Measurements from ENCODE around the gene RPP21. TPM values are rescaled to one million over a fixed set of nuclear protein-coding genes. Genes with fewer than 3 reads are reported as not detected.
"Not testable (repeated sequence)": the region's sequence is repeated elsewhere in the genome, so short reads cannot be mapped to it uniquely, and the experiment has no call there.

Gene RPP21
- polyA plus RNA-seq, 2 donors, result 123 to 172 TPM

GRCh38 chr6:30361661-30362060 lies 16.7 kb downstream of the RPP21 start:
- H3K36me3 ChIP-seq (ENCODE audit: control insufficient read depth in 2 of 2, insufficient read depth in 2 of 2, low read length in 1 of 2), result no peaks in the 10 kb centered on the region
- 75 to 81% methylated on average over 2 of the region's 2 CpGs for WGBS, 2 donors
- no peaks in the 10 kb centered on the region for H3K4me1 ChIP-seq (ENCODE audit: control insufficient read depth in 2 of 2, insufficient read depth in 2 of 2, low read length in 1 of 2)
- H3K9me3 ChIP-seq (ENCODE audit: control insufficient read depth in 2 of 2, insufficient read depth in 1 of 2, low read depth in 1 of 2, low read length in 1 of 2), result no peaks in the 10 kb centered on the region
- peaks cover 3 to 12% of the 10 kb centered on the region in 2 donors for H3K27me3 ChIP-seq (ENCODE audit: control insufficient read depth in 1 of 2, insufficient read depth in 2 of 2, low read length in 2 of 2)
- H3K4me3 ChIP-seq (ENCODE audit: low read depth in 1 of 2, low read length in 2 of 2), result no peak overlapping the region
- H3K27ac ChIP-seq (ENCODE audit: low read depth in 2 of 2, low read length in 1 of 2), result no peak overlapping the region

DNA sequence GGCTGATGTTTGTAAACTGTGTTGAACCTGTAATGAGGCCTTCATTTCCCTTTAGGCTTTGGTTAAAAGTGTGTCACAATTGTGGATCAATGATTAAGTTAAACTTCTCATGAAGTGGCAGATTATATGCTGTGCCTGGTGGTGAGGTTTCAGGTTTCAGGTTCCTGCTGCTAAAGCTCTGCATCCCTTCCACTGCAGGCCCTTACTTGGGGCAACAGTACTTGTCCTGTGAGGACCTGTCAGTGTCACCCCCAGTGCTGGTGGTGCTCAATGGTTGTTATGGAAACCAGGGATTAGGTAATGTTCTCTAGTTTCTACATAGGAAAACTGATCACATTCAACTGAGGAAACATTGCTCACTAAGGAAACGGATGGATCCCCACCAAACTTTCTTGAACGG lies 18.5 kb downstream of the RPP21 start:
- no peaks in the 10 kb centered on the region for H3K4me1 ChIP-seq (ENCODE audit: control insufficient read depth in 2 of 2, insufficient read depth in 2 of 2, low read length in 1 of 2)
- no peaks in the 10 kb centered on the region for H3K9me3 ChIP-seq (ENCODE audit: control insufficient read depth in 2 of 2, insufficient read depth in 1 of 2, low read depth in 1 of 2, low read length in 1 of 2)
- no peak overlapping the region for H3K27ac ChIP-seq (ENCODE audit: low read depth in 2 of 2, low read length in 1 of 2)
- peaks cover 3 to 6% of the 10 kb centered on the region in 2 donors for H3K27me3 ChIP-seq (ENCODE audit: control insufficient read depth in 1 of 2, insufficient read depth in 2 of 2, low read length in 2 of 2)
- H3K4me3 ChIP-seq (ENCODE audit: low read depth in 1 of 2, low read length in 2 of 2), result no peak overlapping the region
- 76 to 81% methylated on average over 2 of the region's 2 CpGs for WGBS, 2 donors
- no peaks in the 10 kb centered on the region for H3K36me3 ChIP-seq (ENCODE audit: control insufficient read depth in 2 of 2, insufficient read depth in 2 of 2, low read length in 1 of 2)

DNA sequence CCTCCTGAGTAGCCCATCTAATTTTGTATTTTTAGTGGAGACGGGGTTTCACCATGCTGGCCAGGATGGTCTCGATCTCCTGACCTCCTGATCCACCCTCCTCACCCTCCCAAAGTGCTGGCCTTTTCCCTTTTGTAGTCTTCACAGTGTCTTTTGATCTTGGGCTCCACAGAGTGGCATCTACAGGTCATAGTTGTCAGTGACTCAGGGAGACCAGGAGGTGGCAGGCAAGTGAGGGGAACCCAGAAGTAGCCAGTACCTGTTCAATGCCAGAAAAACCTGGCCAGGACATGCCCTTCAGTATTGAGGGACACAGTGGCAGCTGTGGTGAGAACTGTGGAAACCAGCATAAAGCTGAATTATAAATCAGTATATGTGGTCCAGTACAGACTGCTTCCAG lies 19.6 kb downstream of the RPP21 start:
- Histone ChIP-seq H3K27me3 (ENCODE audit: control insufficient read depth in 1 of 2, insufficient read depth in 2 of 2, low read length in 2 of 2) (peaks cover 3 to 6% of the 10 kb centered on the region in 2 donors), H3K4me3 (ENCODE audit: low read depth in 1 of 2, low read length in 2 of 2) (no peak overlapping the region), H3K27ac (ENCODE audit: low read depth in 2 of 2, low read length in 1 of 2) (no peak overlapping the region), H3K36me3 (ENCODE audit: control insufficient read depth in 2 of 2, insufficient read depth in 2 of 2, low read length in 1 of 2) (no peaks in the 10 kb centered on the region), H3K9me3 (ENCODE audit: control insufficient read depth in 2 of 2, insufficient read depth in 1 of 2, low read depth in 1 of 2, low read length in 1 of 2) (no peaks in the 10 kb centered on the region), H3K4me1 (ENCODE audit: control insufficient read depth in 2 of 2, insufficient read depth in 2 of 2, low read length in 1 of 2) (no peaks in the 10 kb centered on the region)
- 77 to 86% methylated on average over 2 of the region's 2 CpGs for WGBS, 2 donors

DNA sequence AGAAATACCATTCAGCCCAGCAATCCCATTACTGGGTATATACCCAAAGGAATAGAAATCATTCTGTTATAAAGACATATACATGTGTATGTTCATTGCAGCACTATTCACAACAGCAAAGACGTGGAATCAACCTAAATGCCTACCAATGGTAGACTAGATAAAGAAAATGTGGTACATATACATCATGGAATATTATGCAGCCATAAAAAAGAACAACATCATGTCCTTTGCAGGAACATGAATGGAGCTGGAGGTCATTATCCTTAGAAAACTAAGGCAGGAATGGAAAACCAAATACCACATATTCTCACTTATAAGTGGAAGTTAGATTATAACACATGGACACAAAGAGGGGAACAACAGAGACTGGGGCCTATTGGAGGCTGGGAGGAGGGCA lies 24.3 kb downstream of the RPP21 start:
- H3K4me3 ChIP-seq (ENCODE audit: low read depth in 1 of 2, low read length in 2 of 2); H3K27ac ChIP-seq (ENCODE audit: low read depth in 2 of 2, low read length in 1 of 2); H3K4me1 ChIP-seq (ENCODE audit: control insufficient read depth in 2 of 2, insufficient read depth in 2 of 2, low read length in 1 of 2); H3K27me3 ChIP-seq (ENCODE audit: control insufficient read depth in 1 of 2, insufficient read depth in 2 of 2, low read length in 2 of 2); H3K36me3 ChIP-seq (ENCODE audit: control insufficient read depth in 2 of 2, insufficient read depth in 2 of 2, low read length in 1 of 2); H3K9me3 ChIP-seq (ENCODE audit: control insufficient read depth in 2 of 2, insufficient read depth in 1 of 2, low read depth in 1 of 2, low read length in 1 of 2): not testable (repeated sequence)
- 29 to 32% methylated on average over 1 of the region's 1 CpG for WGBS, 2 donors

GRCh38 chr6:30378290-30378937 lies 33.5 kb downstream of the RPP21 start:
- no peaks in the 10 kb centered on the region for H3K36me3 ChIP-seq (ENCODE audit: control insufficient read depth in 2 of 2, insufficient read depth in 2 of 2, low read length in 1 of 2)
- H3K27ac ChIP-seq (ENCODE audit: low read depth in 2 of 2, low read length in 1 of 2), result no peak overlapping the region
- no peaks in the 10 kb centered on the region for H3K4me1 ChIP-seq (ENCODE audit: control insufficient read depth in 2 of 2, insufficient read depth in 2 of 2, low read length in 1 of 2)
- no peak overlapping the region for H3K4me3 ChIP-seq (ENCODE audit: low read depth in 1 of 2, low read length in 2 of 2)
- 0 to 4% methylated on average over 1 of the region's 1 CpG for WGBS, 2 donors
- H3K9me3 ChIP-seq (ENCODE audit: control insufficient read depth in 2 of 2, insufficient read depth in 1 of 2, low read depth in 1 of 2, low read length in 1 of 2), result no peaks in the 10 kb centered on the region
- H3K27me3 ChIP-seq (ENCODE audit: control insufficient read depth in 1 of 2, insufficient read depth in 2 of 2, low read length in 2 of 2), result no peaks in the 10 kb centered on the region

GRCh38 chr6:30380464-30380863 lies 35.5 kb downstream of the RPP21 start:
- H3K27ac ChIP-seq (ENCODE audit: low read depth in 2 of 2, low read length in 1 of 2), result no peak overlapping the region
- no peaks in the 10 kb centered on the region for H3K36me3 ChIP-seq (ENCODE audit: control insufficient read depth in 2 of 2, insufficient read depth in 2 of 2, low read length in 1 of 2)
- 60 to 68% methylated on average over 2 to 5 of the region's 5 CpGs for WGBS, 2 donors
- H3K27me3 ChIP-seq (ENCODE audit: control insufficient read depth in 1 of 2, insufficient read depth in 2 of 2, low read length in 2 of 2), result no peaks in the 10 kb centered on the region
- no peaks in the 10 kb centered on the region for H3K9me3 ChIP-seq (ENCODE audit: control insufficient read depth in 2 of 2, insufficient read depth in 1 of 2, low read depth in 1 of 2, low read length in 1 of 2)
- H3K4me3 ChIP-seq (ENCODE audit: low read depth in 1 of 2, low read length in 2 of 2), result no peak overlapping the region
- no peaks in the 10 kb centered on the region for H3K4me1 ChIP-seq (ENCODE audit: control insufficient read depth in 2 of 2, insufficient read depth in 2 of 2, low read length in 1 of 2)

DNA sequence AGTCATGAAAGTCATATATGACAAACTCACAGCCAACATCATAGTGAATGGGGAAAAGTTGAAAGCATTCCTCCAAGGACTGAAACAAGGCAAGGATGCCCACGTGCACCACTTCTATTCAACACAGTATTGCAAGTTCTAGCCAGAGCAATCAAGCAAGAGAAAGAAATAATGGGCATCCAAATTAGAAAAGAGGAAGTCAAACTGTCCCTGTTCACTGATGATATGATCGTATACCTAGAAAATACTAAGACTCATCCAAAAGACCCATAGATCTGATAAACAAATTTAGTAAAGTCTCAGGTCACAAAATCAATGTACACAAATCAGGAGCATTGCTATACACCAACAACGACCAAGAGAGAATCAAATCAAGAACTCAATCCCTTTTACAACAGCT lies 41.2 kb downstream of the RPP21 start:
- Histone ChIP-seq H3K27ac (ENCODE audit: low read depth in 2 of 2, low read length in 1 of 2) (no peak overlapping the region), H3K27me3 (ENCODE audit: control insufficient read depth in 1 of 2, insufficient read depth in 2 of 2, low read length in 2 of 2) (no peaks in the 10 kb centered on the region), H3K9me3 (ENCODE audit: control insufficient read depth in 2 of 2, insufficient read depth in 1 of 2, low read depth in 1 of 2, low read length in 1 of 2) (no peaks in the 10 kb centered on the region), H3K4me3 (ENCODE audit: low read depth in 1 of 2, low read length in 2 of 2) (no peak overlapping the region), H3K4me1 (ENCODE audit: control insufficient read depth in 2 of 2, insufficient read depth in 2 of 2, low read length in 1 of 2) (no peaks in the 10 kb centered on the region), H3K36me3 (ENCODE audit: control insufficient read depth in 2 of 2, insufficient read depth in 2 of 2, low read length in 1 of 2) (no peaks in the 10 kb centered on the region)
- WGBS, 2 donors, result 41 to 48% methylated on average over 3 of the region's 3 CpGs

- Histone ChIP-seq H3K4me1 (ENCODE audit: control insufficient read depth in 2 of 2, insufficient read depth in 2 of 2, low read length in 1 of 2) (no peaks in the 10 kb centered on the region), H3K36me3 (ENCODE audit: control insufficient read depth in 2 of 2, insufficient read depth in 2 of 2, low read length in 1 of 2) (no peaks in the 10 kb centered on the region), H3K4me3 (ENCODE audit: low read depth in 1 of 2, low read length in 2 of 2) (no peak overlapping the region), H3K9me3 (ENCODE audit: control insufficient read depth in 2 of 2, insufficient read depth in 1 of 2, low read depth in 1 of 2, low read length in 1 of 2) (no peaks in the 10 kb centered on the region), H3K27me3 (ENCODE audit: control insufficient read depth in 1 of 2, insufficient read depth in 2 of 2, low read length in 2 of 2) (peaks cover 0 to 4% of the 10 kb centered on the region in 2 donors), H3K27ac (ENCODE audit: low read depth in 2 of 2, low read length in 1 of 2) (no peak overlapping the region)
- WGBS, 2 donors, result 61% methylated on average over 3 of the region's 3 CpGs
Observed at GRCh38 chr6:30391240-30391639, 46.3 kb downstream of the RPP21 start.

DNA sequence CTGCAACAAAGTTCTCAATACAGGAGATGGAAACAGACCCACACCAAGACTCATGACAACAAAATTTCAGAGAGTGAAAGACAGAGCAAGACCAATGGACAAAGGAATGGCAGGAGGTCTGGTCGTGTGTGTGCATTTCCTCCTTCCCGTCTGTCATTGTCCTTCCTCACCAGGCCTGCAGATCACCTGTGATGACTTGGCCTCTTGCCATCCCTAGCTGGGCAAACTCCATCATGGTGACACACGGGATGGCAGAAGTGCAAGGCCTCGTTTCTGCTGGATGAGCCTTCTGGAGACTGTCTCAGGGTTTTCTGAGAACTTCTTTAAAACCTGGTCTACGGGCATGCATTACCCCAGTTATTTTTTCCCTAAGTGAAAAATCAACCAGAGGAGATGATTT lies 49.2 kb downstream of the RPP21 start:
- Histone ChIP-seq H3K27me3 (ENCODE audit: control insufficient read depth in 1 of 2, insufficient read depth in 2 of 2, low read length in 2 of 2) (peaks cover 0 to 4% of the 10 kb centered on the region in 2 donors), H3K27ac (ENCODE audit: low read depth in 2 of 2, low read length in 1 of 2) (no peak overlapping the region), H3K9me3 (ENCODE audit: control insufficient read depth in 2 of 2, insufficient read depth in 1 of 2, low read depth in 1 of 2, low read length in 1 of 2) (no peaks in the 10 kb centered on the region), H3K4me1 (ENCODE audit: control insufficient read depth in 2 of 2, insufficient read depth in 2 of 2, low read length in 1 of 2) (peaks cover 0 to 2% of the 10 kb centered on the region in 2 donors), H3K4me3 (ENCODE audit: low read depth in 1 of 2, low read length in 2 of 2) (no peak overlapping the region), H3K36me3 (ENCODE audit: control insufficient read depth in 2 of 2, insufficient read depth in 2 of 2, low read length in 1 of 2) (no peaks in the 10 kb centered on the region)
- 27 to 43% methylated on average over 5 of the region's 5 CpGs for WGBS, 2 donors

Data from esophagus (tissue), 2 donors.